WERI-Rb-1 (cell line): ENCODE measurements around the gene DMRTA2.
A peak's percentile ranks its signal among the peaks of the same experiment; 100 is the strongest.

Experiments used
- DNase-seq: peaks from one replicate; pipeline ENCODE4 v3.0.0-alpha.2; 2020
- H3K27ac ChIP-seq: fragments of 250-450 bp; sonication (Bioruptor Pico); 2 replicates; pipeline ENCODE4 v1.5.1; 2020; ENCODE audit warnings: mild to moderate bottlenecking, moderate library complexity
- H3K27me3 ChIP-seq: fragments of 250-450 bp; sonication (Bioruptor Pico); 2 replicates; pipeline ENCODE4 v1.5.1; 2021; ENCODE audit warnings: mild to moderate bottlenecking, low read depth, moderate library complexity; ENCODE audit not compliant: insufficient read depth, severe bottlenecking
- H3K36me3 ChIP-seq: fragments of 250-450 bp; sonication (Bioruptor Pico); 2 replicates; pipeline ENCODE4 v1.5.1; 2020; ENCODE audit warnings: mild to moderate bottlenecking, moderate library complexity
- H3K4me3 ChIP-seq: 2 replicates; pipeline ENCODE4 v1.5.1; 2011; ENCODE audit warnings: low read depth, mild to moderate bottlenecking, control low read depth, low read length
- H3K9me3 ChIP-seq: fragments of 250-450 bp; sonication (Bioruptor Pico); 2 replicates; pipeline ENCODE4 v1.5.1; 2021; ENCODE audit warnings: mild to moderate bottlenecking, moderate library complexity; ENCODE audit not compliant: severe bottlenecking
- TF ChIP-seq, protein P1 (sequence below): IDR thresholded peaks from 2 replicates; pipeline ENCODE4 v1.5.1; 2011; ENCODE audit warnings: low read depth, mild to moderate bottlenecking, control low read depth, inconsistent platforms, low read length

The DMRTA2 gene

DNA sequence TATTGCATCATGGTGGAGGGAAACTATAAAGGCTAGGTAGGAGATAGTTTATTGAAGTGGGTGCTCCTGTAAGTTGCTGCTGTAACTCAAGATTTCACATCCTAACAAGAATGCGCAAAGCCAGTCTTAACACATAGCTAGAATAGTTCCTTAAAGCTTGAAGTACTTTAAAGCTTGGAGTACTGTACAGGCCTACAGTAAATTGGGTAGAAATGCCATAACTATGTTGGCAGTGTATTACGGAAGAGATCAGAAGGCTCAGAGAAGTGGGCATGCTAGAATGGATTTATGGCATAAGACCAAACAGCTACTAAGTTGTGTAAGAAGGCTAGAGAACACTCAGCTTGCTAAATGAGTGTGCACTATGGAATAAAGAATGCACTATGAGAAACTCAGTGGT, 44.5 kb downstream of the DMRTA2 start:
- Histone ChIP-seq H3K4me3 (no peak overlapping the region), H3K36me3 (no peaks in the 10 kb centered on the region), H3K27me3 (no peaks in the 10 kb centered on the region), H3K9me3 (no peaks in the 10 kb centered on the region), H3K27ac (no peak overlapping the region)
- DNase-seq, result no peak
- TF ChIP-seq, protein P1, sequence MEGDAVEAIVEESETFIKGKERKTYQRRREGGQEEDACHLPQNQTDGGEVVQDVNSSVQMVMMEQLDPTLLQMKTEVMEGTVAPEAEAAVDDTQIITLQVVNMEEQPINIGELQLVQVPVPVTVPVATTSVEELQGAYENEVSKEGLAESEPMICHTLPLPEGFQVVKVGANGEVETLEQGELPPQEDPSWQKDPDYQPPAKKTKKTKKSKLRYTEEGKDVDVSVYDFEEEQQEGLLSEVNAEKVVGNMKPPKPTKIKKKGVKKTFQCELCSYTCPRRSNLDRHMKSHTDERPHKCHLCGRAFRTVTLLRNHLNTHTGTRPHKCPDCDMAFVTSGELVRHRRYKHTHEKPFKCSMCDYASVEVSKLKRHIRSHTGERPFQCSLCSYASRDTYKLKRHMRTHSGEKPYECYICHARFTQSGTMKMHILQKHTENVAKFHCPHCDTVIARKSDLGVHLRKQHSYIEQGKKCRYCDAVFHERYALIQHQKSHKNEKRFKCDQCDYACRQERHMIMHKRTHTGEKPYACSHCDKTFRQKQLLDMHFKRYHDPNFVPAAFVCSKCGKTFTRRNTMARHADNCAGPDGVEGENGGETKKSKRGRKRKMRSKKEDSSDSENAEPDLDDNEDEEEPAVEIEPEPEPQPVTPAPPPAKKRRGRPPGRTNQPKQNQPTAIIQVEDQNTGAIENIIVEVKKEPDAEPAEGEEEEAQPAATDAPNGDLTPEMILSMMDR, result no peak

DNA sequence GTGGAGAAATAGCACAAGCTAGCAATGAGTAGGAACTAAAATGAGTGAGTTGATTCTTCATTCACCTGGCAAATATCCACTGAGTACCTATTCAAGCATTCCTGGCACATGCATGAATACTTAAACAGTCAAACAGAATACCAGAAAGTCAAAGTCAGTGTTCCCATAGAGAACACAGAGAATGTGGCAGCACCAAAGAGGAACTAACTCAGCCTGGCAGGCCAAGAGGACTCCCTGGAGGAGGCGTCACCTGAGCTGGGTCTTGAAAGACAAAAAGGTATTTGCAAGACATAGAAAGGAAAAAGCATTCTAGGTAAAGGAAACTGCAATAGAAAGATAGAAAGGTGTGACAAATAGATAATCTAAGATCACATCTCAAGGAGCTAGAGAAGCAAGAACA, 49.7 kb downstream of the DMRTA2 start:
- Histone ChIP-seq H3K27ac (no peak overlapping the region), H3K4me3 (no peak overlapping the region), H3K27me3 (no peaks in the 10 kb centered on the region), H3K9me3 (no peaks in the 10 kb centered on the region), H3K36me3 (no peaks in the 10 kb centered on the region)
- no peak for DNase-seq
- TF ChIP-seq, protein P1, result no peak

- TF ChIP-seq, protein P1, result no peak
- peaks cover 6% of the 10 kb centered on the region for H3K27me3 ChIP-seq
- no peak for DNase-seq
These were observed 51.5 kb downstream of the DMRTA2 start for GRCh38 chr1:50371749-50372148.

DNA sequence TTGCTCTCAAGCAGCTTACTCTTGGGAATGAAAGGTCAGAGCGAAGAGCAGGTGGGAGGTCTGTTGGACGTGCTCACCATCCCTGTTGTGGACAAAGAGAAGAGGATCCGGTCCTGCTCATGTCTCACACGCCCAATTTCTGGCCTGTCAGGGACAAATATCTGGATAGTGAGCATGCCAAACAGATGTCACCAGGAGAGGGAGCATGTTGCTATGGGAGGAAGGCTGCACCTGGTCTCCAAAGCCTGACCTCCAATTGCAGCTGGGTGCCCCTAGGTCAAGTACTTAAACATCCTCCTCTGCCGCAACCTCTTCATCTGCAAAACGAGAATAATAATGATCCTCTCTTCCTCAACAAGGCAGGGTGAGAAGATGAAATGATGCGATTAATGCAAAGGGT, 53.4 kb downstream of the DMRTA2 start:
- Histone ChIP-seq H3K36me3 (no peaks in the 10 kb centered on the region), H3K9me3 (no peaks in the 10 kb centered on the region), H3K4me3 (no peak overlapping the region), H3K27ac (no peak overlapping the region), H3K27me3 (peaks cover 6% of the 10 kb centered on the region)
- DNase-seq, result peak; percentile 32
- TF ChIP-seq, protein P1, result peak; percentile 71

More at GRCh38 chr1:50371749-50372148, 51.5 kb downstream of the DMRTA2 start:
- Histone ChIP-seq H3K4me3 (no peak overlapping the region), H3K36me3 (no peaks in the 10 kb centered on the region), H3K27ac (no peak overlapping the region), H3K9me3 (no peaks in the 10 kb centered on the region)

DNA sequence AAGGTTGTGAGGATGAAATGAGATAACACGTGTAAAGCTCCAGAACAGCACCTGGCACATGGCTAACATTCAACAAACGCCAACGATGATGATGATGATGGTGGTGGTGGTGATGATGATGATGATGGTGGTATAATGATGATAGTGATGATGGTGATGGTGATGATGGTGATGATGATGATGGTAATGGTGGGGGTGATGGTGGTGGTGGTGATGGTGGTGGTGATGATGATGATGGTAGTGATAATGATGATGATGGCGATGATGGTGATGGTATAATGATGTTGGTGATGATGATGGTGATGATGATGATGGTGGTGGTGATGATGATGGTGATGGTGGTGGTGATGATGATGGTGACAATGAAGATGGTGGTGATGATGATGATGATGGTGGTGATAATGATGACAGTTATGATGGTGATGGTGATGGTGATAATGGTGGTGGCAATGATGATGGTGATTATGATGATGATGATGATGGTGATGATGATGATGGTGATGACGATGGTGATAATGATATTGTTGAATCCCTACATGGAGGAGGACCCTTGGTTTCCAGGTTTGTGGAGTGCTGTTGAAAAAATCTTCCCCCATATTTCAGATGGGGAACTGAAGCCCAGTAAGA, 54.1 kb downstream of the DMRTA2 start:
- peaks cover 6% of the 10 kb centered on the region for H3K27me3 ChIP-seq
- no peak overlapping the region for H3K4me3 ChIP-seq
- no peak for DNase-seq
- no peaks in the 10 kb centered on the region for H3K9me3 ChIP-seq
- no peak overlapping the region for H3K27ac ChIP-seq
- H3K36me3 ChIP-seq, result no peaks in the 10 kb centered on the region
- TF ChIP-seq, protein P1, result no peak
